ENCODE data around the gene TUBD1.

The TUBD1 gene

DNA sequence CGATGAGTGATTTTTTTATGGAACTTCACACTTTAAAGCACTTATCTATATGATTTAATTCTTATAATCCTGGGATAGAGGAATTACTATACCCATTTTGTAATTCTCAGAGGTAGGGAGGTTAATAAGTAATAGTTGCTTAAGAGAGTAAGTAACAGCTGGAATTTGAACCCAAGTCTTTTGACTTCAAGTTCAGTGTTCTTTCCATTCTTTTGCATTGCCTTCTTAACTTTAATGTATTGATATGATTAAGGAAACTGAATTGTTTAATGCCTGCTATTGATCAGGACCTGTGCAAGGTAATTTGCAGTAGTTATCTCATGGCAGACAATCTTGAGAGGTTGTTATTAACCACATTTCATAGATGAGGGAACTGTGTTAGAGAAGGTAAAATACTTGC lies 78.5 kb downstream of the TUBD1 start:
- Histone ChIP-seq H3K4me1 (ENCODE audit: control insufficient read depth, insufficient read depth, low read length) (peaks cover 6% of the 10 kb centered on the region; the same call in 1 of the 2 replicates), H3K9me3 (ENCODE audit: control insufficient read depth, insufficient read depth, low read length) (no peaks in the 10 kb centered on the region), H3K4me3 (ENCODE audit: low read depth, low read length) (no peak overlapping the region), H3K36me3 (ENCODE audit: control insufficient read depth, insufficient read depth, low read length) (peaks cover 12% of the 10 kb centered on the region), H3K27ac (ENCODE audit: low read depth, low read length) (no peak overlapping the region), H3K27me3 (ENCODE audit: control insufficient read depth, insufficient read depth, low read length) (no peaks in the 10 kb centered on the region), H3K9ac (ENCODE audit: low read depth, low read length) (no peak overlapping the region)

DNA sequence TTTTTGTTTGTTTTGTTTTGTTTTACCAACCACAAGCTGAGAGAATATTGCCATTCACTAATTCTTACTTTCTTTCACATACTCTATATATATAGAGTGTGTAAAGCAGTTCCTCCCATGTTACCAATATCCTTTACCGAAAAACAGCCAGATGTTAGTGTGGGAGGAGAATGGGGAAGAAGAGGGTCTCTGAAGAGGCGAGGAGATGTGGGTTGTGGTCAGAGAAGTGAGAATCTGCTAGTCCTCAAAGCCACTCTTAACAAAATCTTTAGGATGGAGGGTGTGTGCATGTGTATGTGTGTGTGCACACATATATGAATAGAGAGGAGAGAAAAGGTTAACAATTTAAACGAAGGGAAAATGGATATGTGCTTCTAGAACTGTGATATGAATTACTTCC lies 80.6 kb downstream of the TUBD1 start:
- Histone ChIP-seq H3K4me1 (ENCODE audit: control insufficient read depth, insufficient read depth, low read length) (peaks cover 6% of the 10 kb centered on the region; the same call in 1 of the 2 replicates), H3K27ac (ENCODE audit: low read depth, low read length) (no peak overlapping the region), H3K9ac (ENCODE audit: low read depth, low read length) (no peak overlapping the region)

DNA sequence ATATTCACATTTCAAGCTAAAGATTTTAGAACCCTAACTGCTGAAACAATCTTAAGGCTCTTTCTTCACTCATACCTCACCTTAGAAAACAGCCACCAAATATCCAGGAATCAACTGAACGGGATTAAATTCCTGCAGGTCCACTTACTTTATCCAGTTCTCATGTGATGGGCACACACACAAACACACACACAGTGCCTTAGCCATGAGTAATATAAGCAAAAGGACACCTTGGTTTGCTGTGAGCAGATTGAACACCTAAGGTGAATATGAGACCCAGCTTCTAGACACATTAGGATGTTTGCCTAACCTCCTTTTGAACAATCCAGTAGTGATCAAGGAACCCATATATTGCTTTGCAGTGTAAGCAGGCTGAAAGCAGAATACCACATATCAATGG lies 81.5 kb downstream of the TUBD1 start:
- Histone ChIP-seq H3K4me1 (ENCODE audit: control insufficient read depth, insufficient read depth, low read length) (peaks cover 6% of the 10 kb centered on the region; the same call in 1 of the 2 replicates), H3K9me3 (ENCODE audit: control insufficient read depth, insufficient read depth, low read length) (no peaks in the 10 kb centered on the region), H3K36me3 (ENCODE audit: control insufficient read depth, insufficient read depth, low read length) (peaks cover 12% of the 10 kb centered on the region)

More for the DNA sequence above, 80.6 kb downstream of the TUBD1 start:
- H3K4me3 ChIP-seq (ENCODE audit: low read depth, low read length), result no peak overlapping the region
- no peaks in the 10 kb centered on the region for H3K9me3 ChIP-seq (ENCODE audit: control insufficient read depth, insufficient read depth, low read length)
- H3K27me3 ChIP-seq (ENCODE audit: control insufficient read depth, insufficient read depth, low read length), result no peaks in the 10 kb centered on the region
- H3K36me3 ChIP-seq (ENCODE audit: control insufficient read depth, insufficient read depth, low read length), result peaks cover 12% of the 10 kb centered on the region

DNA sequence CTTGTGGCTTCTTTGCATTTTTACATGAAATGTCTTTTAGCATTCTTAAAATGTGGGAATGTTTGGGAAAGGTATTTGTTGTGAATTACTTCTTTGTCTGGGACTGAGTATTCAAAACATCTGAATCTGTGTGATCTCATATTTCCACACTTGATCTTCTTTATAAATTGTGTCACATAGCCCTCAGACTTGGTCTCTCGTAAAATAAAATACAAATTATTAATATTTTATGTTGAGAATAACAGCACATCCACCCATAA lies 81.9 kb downstream of the TUBD1 start:
- Histone ChIP-seq H3K4me1 (ENCODE audit: control insufficient read depth, insufficient read depth, low read length) (peaks cover 6% of the 10 kb centered on the region; the same call in 1 of the 2 replicates), H3K27me3 (ENCODE audit: control insufficient read depth, insufficient read depth, low read length) (no peaks in the 10 kb centered on the region), H3K9me3 (ENCODE audit: control insufficient read depth, insufficient read depth, low read length) (no peaks in the 10 kb centered on the region), H3K9ac (ENCODE audit: low read depth, low read length) (no peak overlapping the region), H3K4me3 (ENCODE audit: low read depth, low read length) (no peak overlapping the region), H3K27ac (ENCODE audit: low read depth, low read length) (peak overlapping the region; percentile 20), H3K36me3 (ENCODE audit: control insufficient read depth, insufficient read depth, low read length) (peaks cover 12% of the 10 kb centered on the region)

More for the DNA sequence above, 81.5 kb downstream of the TUBD1 start:
- H3K4me3 ChIP-seq (ENCODE audit: low read depth, low read length), result no peak overlapping the region
- H3K27ac ChIP-seq (ENCODE audit: low read depth, low read length), result no peak overlapping the region
- H3K27me3 ChIP-seq (ENCODE audit: control insufficient read depth, insufficient read depth, low read length), result no peaks in the 10 kb centered on the region
- H3K9ac ChIP-seq (ENCODE audit: low read depth, low read length), result no peak overlapping the region
